GM12864 (cell line): ENCODE measurements around the gene PHF1.

Experiments used
- DNase-seq: peaks from one replicate; pipeline ENCODE4 v3.0.0-alpha.2; 2011; ENCODE audit warnings: low read depth
- H3K4me3 ChIP-seq: 2 replicates; pipeline ENCODE4 v1.5.1; 2011; ENCODE audit warnings: mild to moderate bottlenecking, low read depth, low read length, control low read depth
- TF ChIP-seq, protein P1 (sequence below): IDR thresholded peaks from 2 replicates; pipeline ENCODE4 v1.5.1; 2011; ENCODE audit warnings: low read depth, mild to moderate bottlenecking, moderate library complexity, low read length, control low read depth, inconsistent platforms; ENCODE audit errors: missing control alignments

Gene PHF1

DNA sequence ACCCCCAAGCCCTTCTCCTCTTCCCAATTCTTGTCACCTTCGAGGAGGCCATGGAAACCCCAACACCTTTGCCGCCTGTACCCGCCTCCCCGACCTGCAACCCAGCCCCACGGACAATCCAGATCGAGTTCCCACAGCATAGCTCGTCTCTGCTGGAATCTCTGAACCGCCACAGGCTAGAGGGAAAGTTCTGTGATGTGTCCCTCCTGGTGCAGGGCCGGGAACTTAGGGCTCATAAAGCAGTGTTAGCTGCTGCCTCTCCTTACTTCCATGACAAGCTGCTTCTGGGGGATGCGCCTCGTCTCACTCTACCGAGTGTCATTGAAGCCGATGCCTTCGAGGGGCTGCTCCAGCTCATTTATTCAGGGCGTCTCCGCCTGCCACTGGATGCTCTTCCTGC lies 44.2 kb downstream of the PHF1 start:
- TF ChIP-seq, protein P1, sequence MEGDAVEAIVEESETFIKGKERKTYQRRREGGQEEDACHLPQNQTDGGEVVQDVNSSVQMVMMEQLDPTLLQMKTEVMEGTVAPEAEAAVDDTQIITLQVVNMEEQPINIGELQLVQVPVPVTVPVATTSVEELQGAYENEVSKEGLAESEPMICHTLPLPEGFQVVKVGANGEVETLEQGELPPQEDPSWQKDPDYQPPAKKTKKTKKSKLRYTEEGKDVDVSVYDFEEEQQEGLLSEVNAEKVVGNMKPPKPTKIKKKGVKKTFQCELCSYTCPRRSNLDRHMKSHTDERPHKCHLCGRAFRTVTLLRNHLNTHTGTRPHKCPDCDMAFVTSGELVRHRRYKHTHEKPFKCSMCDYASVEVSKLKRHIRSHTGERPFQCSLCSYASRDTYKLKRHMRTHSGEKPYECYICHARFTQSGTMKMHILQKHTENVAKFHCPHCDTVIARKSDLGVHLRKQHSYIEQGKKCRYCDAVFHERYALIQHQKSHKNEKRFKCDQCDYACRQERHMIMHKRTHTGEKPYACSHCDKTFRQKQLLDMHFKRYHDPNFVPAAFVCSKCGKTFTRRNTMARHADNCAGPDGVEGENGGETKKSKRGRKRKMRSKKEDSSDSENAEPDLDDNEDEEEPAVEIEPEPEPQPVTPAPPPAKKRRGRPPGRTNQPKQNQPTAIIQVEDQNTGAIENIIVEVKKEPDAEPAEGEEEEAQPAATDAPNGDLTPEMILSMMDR: no peak
- DNase-seq: no peak
- peak overlapping the region; percentile 86 for H3K4me3 ChIP-seq

DNA sequence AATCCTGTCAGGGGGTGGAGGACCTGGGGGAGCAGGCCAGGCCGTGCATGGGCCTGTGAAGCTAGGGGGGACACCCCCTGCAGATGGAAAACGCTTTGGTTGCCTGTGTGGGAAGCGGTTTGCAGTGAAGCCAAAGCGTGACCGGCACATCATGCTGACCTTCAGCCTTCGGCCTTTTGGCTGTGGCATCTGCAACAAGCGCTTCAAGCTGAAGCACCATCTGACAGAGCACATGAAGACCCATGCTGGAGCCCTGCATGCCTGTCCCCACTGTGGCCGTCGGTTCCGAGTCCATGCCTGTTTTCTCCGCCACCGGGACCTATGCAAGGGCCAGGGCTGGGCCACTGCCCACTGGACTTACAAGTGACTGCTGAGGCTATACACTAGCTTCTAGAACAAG lies 45.3 kb downstream of the PHF1 start:
- H3K4me3 ChIP-seq: no peak overlapping the region
- no peak for DNase-seq
- TF ChIP-seq, protein P1: no peak

DNA sequence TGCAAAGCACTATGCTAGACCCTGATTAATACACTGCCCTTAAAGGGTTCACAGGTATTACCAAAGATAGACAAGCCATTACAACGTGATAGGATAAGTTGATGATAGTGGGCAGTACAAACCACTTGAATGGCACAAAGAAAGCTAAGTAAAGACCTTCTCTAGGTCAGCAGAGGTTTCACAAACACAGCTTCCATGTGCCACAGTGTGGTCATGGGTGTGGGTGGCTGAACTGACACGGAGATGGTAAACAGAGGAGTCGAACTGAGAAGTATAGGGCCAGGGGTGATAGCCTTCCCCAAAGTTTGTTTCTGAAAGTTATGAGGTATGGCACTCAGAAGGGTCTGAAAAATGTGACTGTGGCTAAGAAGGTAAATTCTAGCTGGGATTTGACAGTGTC lies 47.9 kb downstream of the PHF1 start:
- no peak for DNase-seq
- no peak overlapping the region for H3K4me3 ChIP-seq
- TF ChIP-seq, protein P1: no peak

DNA sequence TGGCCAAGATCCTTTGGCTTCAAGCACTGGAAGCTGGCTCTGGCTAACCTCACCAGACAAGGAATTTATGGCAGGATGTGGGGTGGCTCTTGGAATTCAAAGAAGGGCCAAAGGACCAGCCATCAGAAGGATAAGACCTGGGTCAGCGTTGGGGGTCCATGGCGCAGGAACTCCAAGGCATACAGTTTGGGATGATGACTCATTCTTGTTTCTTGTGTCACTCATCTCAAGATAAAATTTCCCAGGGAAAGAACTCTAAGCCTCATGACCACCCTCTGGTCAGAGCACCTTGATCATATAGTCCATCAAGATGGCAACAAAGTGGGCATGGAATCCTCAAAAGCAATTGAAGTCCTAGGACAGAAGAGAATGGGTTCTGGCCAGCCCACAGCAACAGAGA lies 48.4 kb downstream of the PHF1 start:
- H3K4me3 ChIP-seq: no peak overlapping the region
- TF ChIP-seq, protein P1: no peak
- no peak for DNase-seq
